Measurements from ENCODE around the gene ENTPD2. TPM values are rescaled to one million over a fixed set of nuclear protein-coding genes. Genes with fewer than 3 reads are reported as not detected.
"Not testable (repeated sequence)": the region's sequence is repeated elsewhere in the genome, so short reads cannot be mapped to it uniquely, and the experiment has no call there.

The ENTPD2 gene
- total RNA-seq, 1 donor from 2014 or later: 0.41 TPM

- H3K27me3 ChIP-seq: no peaks in the 10 kb centered on the region
- H3K36me3 ChIP-seq: no peaks in the 10 kb centered on the region
- DNase-seq (no peak), ATAC-seq (no peak)
- no peaks in the 10 kb centered on the region for H3K4me1 ChIP-seq
- intact Hi-C loops (cut with DNase I): no loop called here
- H3K27ac ChIP-seq: no peak overlapping the region
- no peaks in the 10 kb centered on the region for H3K9me3 ChIP-seq
- no peak for TF ChIP-seq CTCF (IDR thresholded peaks at IDR 0.05)
- no peak overlapping the region for H3K4me3 ChIP-seq
Observed at GRCh38 chr9:137063311-137064026, 9.6 kb upstream of the ENTPD2 start.

GRCh38 chr9:137062798-137063197 is 8.9 kb upstream of the ENTPD2 start:
- H3K27ac ChIP-seq; H3K4me3 ChIP-seq; DNase-seq; H3K36me3 ChIP-seq; intact Hi-C loops (cut with DNase I); H3K4me1 ChIP-seq; H3K9me3 ChIP-seq; ATAC-seq; H3K27me3 ChIP-seq: not testable (repeated sequence)

DNA sequence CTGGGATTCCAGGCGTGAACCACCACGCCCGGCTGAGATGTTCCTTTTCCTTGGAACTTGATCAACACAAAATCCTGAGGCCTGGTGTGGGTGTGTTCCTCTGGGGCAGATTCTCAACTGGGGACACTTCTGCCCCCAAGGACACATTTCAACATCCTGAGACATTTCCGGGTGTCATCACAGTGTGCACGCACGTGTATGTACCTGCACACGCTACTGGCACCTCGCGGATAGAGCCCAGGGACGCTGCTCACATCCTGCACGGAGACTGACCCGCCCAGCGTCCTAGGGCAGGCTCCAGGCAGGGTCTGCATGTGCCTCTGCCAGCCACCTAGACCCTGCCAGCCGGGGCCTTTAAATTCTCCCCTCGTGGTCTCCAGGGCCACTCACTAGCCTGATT is 8.5 kb upstream of the ENTPD2 start:
- ATAC-seq (no peak), DNase-seq (no peak)
- no peaks in the 10 kb centered on the region for H3K36me3 ChIP-seq
- no peak overlapping the region for H3K27ac ChIP-seq
- no peak for TF ChIP-seq CTCF (IDR thresholded peaks at IDR 0.05)
- no peaks in the 10 kb centered on the region for H3K9me3 ChIP-seq
- intact Hi-C loops (cut with DNase I): no loop called here
- no peak overlapping the region for H3K4me3 ChIP-seq
- H3K27me3 ChIP-seq: no peaks in the 10 kb centered on the region
- H3K4me1 ChIP-seq: no peaks in the 10 kb centered on the region

DNA sequence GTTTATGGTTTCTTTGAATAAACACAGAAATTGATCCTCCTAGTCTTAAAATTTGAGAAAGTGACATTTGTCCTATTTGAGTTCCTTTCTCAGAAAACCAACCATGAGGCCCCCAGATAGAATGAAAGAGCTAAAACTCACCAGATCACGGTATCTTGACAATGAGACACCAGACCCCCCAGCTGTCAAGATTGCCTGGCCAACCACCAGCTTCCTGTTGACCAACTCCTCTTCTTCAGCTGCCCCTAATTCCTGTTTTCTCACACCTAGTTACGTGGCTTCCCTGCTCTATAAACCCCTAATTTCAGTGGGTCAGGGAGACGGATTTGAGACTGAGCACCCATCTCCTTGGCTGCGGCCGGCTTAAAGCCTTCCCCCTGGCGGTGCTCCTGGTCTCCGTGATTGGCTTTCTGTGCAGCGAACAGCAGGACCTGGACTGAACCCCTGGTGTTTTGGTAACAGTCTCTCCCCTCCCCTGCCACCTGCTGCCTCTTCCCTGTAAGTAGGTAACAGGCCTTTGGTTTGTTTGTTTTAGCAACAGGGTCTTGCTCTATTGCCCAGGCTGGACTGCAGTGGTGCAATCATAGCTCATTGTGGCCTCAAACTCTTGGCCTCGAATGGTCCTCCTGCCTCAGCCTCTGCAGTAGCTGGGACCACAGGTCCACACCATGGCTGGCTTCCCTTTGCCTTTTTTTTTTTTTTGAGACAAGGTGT is 4.8 kb upstream of the ENTPD2 start:
- no peak for DNase-seq

GRCh38 chr9:137057545-137057944 is 3.7 kb upstream of the ENTPD2 start:
- DNase-seq (no peak), ATAC-seq (no peak)
- H3K27ac ChIP-seq: no peak overlapping the region
- intact Hi-C loops (cut with DNase I): no loop called here
- TF ChIP-seq CTCF (IDR thresholded peaks at IDR 0.05): no peak
- H3K4me3 ChIP-seq: no peak overlapping the region
- peaks cover 22% of the 10 kb centered on the region for H3K4me1 ChIP-seq
- H3K36me3 ChIP-seq: no peaks in the 10 kb centered on the region
- no peaks in the 10 kb centered on the region for H3K9me3 ChIP-seq
- H3K27me3 ChIP-seq: peaks cover 16% of the 10 kb centered on the region

More for the DNA sequence above, 4.8 kb upstream of the ENTPD2 start:
- H3K27ac ChIP-seq: no peak overlapping the region
- peaks cover 15% of the 10 kb centered on the region for H3K4me1 ChIP-seq
- peaks cover 4% of the 10 kb centered on the region for H3K27me3 ChIP-seq
- intact Hi-C loops (cut with DNase I): no loop called here
- H3K9me3 ChIP-seq: no peaks in the 10 kb centered on the region
- TF ChIP-seq CTCF (IDR thresholded peaks at IDR 0.05): no peak
- H3K36me3 ChIP-seq: no peaks in the 10 kb centered on the region
- ATAC-seq: no peak
- H3K4me3 ChIP-seq: no peak overlapping the region

GRCh38 chr9:137056739-137057415 is 3.0 kb upstream of the ENTPD2 start:
- peaks cover 22% of the 10 kb centered on the region for H3K4me1 ChIP-seq
- no peak overlapping the region for H3K4me3 ChIP-seq

More at GRCh38 chr9:137056739-137057415, 3.0 kb upstream of the ENTPD2 start:
- peaks cover 21% of the 10 kb centered on the region for H3K27me3 ChIP-seq
- ATAC-seq: no peak
- intact Hi-C loops (cut with DNase I): no loop called here
- DNase-seq: no peak
- TF ChIP-seq CTCF (IDR thresholded peaks at IDR 0.05): no peak
- no peak overlapping the region for H3K27ac ChIP-seq
- H3K36me3 ChIP-seq: no peaks in the 10 kb centered on the region
- no peaks in the 10 kb centered on the region for H3K9me3 ChIP-seq
